Fibroblast of the conjunctiva (primary cell): ENCODE measurements around the gene PSMD4.

ENCODE experiments used
- DNase-seq: peaks from one replicate; pipeline ENCODE4 v3.0.0-alpha.2; 2010; ENCODE audit warnings: low read depth

Gene PSMD4

DNA sequence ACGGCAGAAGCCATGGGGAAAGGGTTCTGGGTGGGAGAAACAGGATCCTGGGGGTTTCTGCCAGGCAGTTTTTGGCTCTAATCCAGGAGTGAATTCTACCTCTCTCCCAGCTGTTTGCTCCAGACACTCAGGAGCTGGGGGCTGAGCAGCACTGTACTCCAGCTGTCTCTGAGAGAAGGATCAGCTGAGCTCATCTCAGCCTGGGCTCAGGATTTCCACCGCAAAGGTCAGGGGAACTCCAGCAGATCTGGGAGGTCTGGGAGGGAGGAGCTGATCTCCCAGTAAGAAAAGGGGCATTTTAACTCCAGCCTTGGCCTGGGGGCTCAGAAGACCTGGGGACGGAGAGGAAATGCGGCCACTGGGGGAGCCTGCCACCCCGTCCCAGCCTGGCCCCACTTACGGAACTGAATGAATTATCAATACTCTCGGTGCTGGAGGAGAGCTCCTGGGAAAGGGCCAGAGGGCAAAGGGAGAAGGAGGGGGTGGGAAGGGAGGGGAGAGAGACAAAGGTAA lies 55.3 kb downstream of the PSMD4 start:
- no peak for DNase-seq

DNA sequence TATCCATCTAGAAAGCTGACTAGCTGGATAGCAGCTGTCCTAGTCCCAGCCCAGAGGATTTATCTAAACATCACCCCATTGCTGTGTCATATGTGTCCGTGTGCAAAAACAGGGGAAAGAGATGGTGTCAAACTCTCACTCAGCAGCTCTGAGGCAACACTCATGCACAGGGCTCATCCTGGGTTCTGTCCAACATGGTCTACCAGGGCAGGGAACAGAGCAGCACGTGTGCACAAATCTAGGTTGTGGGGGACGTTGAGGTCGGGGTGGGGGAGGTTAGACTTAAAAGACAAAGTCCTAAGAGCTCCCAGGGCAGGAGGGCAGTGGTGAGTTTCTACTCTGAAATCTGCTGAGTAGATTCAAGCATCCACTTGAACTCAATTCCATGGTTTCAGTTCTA lies 56.5 kb downstream of the PSMD4 start:
- no peak for DNase-seq

DNA sequence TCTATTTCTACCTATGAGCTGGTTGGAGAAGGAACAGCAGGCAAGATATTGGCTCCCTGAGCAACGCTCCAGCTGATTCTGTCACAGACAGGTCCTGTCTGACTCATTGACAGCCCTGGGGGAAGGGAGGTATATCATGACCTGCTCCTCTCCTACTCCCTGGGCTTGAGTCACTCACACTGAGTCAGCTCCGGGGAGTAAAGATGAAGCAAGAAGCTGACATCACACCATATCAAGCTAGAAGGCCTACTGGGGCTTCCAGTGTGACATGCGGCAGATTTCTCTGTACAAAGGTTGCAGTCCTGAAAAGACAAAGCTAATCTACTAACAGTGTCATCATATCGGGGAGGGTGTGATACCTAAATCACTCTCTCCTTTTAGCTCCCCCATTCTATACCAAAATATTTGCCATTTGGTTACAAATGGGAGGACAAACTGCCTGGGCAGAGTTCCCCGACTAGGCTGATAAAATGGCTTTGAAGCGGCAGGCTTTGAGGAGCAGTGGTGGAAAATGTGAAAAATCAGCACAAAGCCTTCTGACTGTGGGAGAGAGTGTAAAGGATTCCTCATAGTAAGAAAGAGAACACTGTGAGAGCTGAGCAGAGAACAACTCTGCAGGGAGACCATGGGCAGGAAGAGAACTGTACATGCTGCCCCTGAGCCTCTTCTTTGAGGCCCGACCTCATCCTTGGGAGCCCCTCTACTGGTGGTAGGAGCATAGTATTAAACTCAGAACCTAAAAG lies 57.2 kb downstream of the PSMD4 start:
- DNase-seq = peak; percentile 98

DNA sequence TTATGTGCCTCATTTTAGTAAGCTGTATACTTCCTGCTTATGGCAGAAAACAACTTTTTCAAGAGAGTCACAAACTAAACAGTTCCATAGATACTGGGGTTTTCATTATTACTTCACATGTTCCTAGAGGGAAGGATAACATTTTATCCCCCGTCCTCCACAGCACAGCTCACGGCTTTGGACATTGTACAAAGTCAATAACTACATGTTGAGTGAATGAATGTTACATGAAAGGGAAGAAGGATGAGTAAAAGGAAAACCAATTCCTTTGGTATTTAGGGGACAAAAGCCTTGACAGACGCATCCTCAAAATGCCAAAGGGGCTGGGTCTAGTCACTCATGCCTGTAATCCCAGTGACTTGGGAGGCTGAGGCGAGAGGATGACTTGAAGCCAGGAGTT lies 57.9 kb downstream of the PSMD4 start:
- no peak for DNase-seq

DNA sequence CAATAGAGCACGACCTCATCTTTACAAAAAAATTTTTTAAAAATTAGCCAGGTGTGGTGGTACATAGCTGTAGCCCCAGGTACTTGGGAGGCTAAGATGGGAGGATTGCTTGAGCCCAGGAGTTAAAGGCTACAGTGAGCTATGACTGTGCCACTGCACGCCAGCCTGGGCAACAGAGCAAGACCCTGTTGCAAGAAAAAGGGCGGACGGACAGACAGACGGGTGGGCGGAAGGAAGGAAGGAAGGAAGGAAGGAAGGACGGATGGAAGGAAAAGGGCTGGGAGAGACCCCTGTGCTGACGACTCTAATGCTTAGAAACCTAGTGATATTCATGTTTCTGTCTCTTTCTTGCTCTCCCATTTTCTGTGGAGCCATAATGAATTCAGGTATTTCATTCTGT lies 58.3 kb downstream of the PSMD4 start:
- no peak for DNase-seq

DNA sequence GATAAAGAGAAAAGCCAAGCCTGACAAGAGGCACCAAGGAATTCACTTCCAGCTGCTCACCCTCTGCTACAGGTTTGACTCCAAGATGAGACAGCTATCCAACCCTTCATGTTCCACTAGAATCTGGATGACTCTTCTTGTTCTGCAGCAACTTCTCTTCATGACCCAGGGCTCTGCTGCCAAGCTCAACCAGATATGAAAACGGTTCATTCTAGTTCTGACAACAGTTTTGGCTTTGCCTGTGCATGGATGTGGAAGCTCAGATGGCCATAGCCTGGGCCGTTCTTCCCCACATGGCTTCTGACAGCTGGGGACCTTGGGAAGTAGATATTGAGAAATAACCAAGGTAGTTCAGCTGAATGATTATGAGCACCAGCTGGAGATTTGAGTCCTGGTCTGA lies 59.0 kb downstream of the PSMD4 start:
- no peak for DNase-seq

DNA sequence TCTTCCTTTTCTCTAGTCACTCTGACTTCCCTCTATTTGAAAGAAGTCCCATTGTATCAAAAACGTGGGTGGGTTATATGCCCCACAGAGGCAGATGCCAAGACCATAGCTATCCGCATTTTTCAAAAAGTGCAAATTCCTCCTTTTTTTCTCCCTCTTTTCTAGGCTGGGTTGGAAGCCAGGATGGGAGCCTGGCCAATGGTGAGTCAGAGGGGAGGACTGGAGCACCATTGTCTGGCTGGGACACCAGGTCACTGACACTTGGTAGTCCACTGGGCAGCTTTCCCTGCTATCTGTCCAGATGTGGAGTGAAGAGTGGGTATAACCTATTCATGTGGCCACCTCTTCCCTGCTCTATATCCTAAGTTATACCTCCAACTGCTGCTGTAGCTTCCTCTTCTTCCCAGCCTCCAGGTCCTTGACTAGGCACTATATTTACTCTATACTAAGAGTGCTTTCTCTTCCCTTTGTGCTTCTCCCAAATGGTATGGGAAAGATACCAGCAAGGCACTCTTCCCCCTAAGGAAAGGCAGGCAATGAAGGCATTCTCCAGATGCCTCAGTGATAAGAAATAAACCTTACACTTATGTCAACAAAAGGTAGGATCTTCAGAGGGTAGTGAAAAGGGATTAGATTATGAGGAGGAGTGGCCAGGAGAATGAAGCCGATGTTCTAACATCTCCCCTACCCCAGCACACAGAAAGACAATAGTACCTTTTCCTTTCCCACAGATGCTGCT lies 59.8 kb downstream of the PSMD4 start:
- peak; percentile 81 for DNase-seq

DNA sequence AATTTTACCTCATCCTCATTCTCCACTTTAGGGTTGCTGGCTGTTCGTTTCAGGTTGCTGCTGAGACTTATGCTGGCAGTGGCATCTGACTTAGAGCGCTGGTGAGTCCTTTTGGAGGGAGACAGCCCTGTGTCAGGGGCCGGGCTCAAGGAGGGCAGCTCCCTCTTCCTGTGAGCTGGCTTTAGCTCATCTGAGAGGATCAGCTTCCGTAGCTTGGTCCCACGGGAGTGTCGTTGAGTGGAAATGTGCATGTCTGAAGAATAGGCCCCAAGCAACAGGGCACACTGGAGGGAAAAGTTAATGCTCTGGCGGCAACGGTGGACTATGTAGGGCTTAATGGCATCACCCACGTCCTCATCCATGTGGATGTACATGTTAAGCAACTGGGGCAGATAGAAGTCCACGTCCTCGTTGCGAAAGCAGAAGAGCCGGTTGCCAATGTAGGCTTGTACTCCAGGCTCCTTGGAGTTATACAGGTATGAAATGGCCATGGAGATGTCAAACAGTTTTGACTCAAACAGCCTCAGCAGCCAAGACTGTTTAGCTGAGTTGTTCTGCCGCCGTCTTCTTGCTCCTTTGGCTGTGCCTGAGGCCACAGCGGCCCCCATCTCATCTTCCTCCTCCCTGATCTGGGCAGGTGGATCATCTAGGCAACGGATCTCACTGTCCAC lies 61.2 kb downstream of the PSMD4 start:
- no peak for DNase-seq
